Loucy (cell line): ENCODE data around the gene LYZ.

ENCODE experiments used
- H2AFZ ChIP-seq: fragments of 200-600 bp; sonication (generic); 2 replicates; pipeline ENCODE4 v1.6.0; 2016; ENCODE audit warnings: antibody characterized with exemption, mild to moderate bottlenecking, low read length, moderate library complexity
- H3F3A ChIP-seq: fragments of 200-600 bp; 2 replicates; pipeline ENCODE4 v1.6.0; 2016; ENCODE audit warnings: antibody characterized with exemption, low read depth, mild to moderate bottlenecking
- H3K27me3 ChIP-seq: fragments of 200-600 bp; sonication (generic); 2 replicates; pipeline ENCODE4 v1.6.1; 2014; ENCODE audit warnings: low read length, mild to moderate bottlenecking; ENCODE audit not compliant: insufficient read depth, poor library complexity, severe bottlenecking
- H3K36me3 ChIP-seq: fragments of 200-600 bp; sonication (generic); 2 replicates; pipeline ENCODE4 v1.6.1; 2016; ENCODE audit warnings: low read length; ENCODE audit not compliant: insufficient read depth
- H3K4me1 ChIP-seq: fragments of 200-600 bp; sonication (generic); 2 replicates; pipeline ENCODE4 v1.5.1; 2014; ENCODE audit warnings: low read length, mild to moderate bottlenecking; ENCODE audit not compliant: insufficient read depth, poor library complexity, severe bottlenecking
- H3K4me2 ChIP-seq: fragments of 200-600 bp; sonication (generic); 2 replicates; pipeline ENCODE4 v1.6.0; 2014; ENCODE audit warnings: antibody characterized with exemption, low read length, low read depth, mild to moderate bottlenecking; ENCODE audit not compliant: poor library complexity, severe bottlenecking
- H3K4me3 ChIP-seq: fragments of 200-600 bp; sonication (generic); 2 replicates; pipeline ENCODE4 v1.5.1; 2014; ENCODE audit warnings: low read length, mild to moderate bottlenecking, mixed read lengths; ENCODE audit not compliant: poor library complexity, severe bottlenecking
- H3K79me2 ChIP-seq: fragments of 200-600 bp; sonication (generic); 2 replicates; pipeline ENCODE4 v1.6.1; 2014; ENCODE audit warnings: low read length; ENCODE audit not compliant: insufficient read depth
- H3K9ac ChIP-seq: fragments of 200-600 bp; sonication (generic); 2 replicates; pipeline ENCODE4 v1.6.0; 2014; ENCODE audit warnings: mild to moderate bottlenecking, low read depth, low read length, moderate library complexity; ENCODE audit not compliant: poor library complexity, severe bottlenecking
- H3K9me2 ChIP-seq: fragments of 200-600 bp; sonication (generic); replicated peaks from 2 replicates; pipeline ENCODE4 v1.6.1; 2016; ENCODE audit warnings: low read depth, low read length, mixed read lengths
- H3K9me3 ChIP-seq: fragments of 200-600 bp; sonication (generic); 2 replicates; pipeline ENCODE4 v1.6.1; 2014; ENCODE audit warnings: mild to moderate bottlenecking, antibody characterized with exemption, low read length, low read depth; ENCODE audit not compliant: insufficient read depth
- H4K20me1 ChIP-seq: fragments of 200-600 bp; sonication (generic); 2 replicates; pipeline ENCODE4 v1.6.0; 2014; ENCODE audit warnings: antibody characterized with exemption, low read length, mild to moderate bottlenecking; ENCODE audit not compliant: insufficient read depth, poor library complexity, severe bottlenecking
- CTCF ChIP-seq: fragments of 200-600 bp; sonication (generic); conservative IDR thresholded peaks from 2 replicates; pipeline ENCODE4 v1.5.1; 2014; ENCODE audit warnings: mild to moderate bottlenecking, antibody characterized with exemption, low read length
- EZH2phosphoT487 ChIP-seq: fragments of 200-600 bp; IDR thresholded peaks from 2 replicates; pipeline ENCODE4 v1.6.1; 2018; ENCODE audit warnings: antibody characterized with exemption, mild to moderate bottlenecking, moderate library complexity, borderline replicate concordance

The LYZ gene

GRCh38 chr12:69339999-69340398 lies 8.2 kb upstream of the LYZ start:
- Histone ChIP-seq H3K36me3 (no peaks in the 10 kb centered on the region), H3K4me1 (no peaks in the 10 kb centered on the region), H2AFZ (no peak overlapping the region), H4K20me1 (no peaks in the 10 kb centered on the region), H3K4me3 (no peak overlapping the region), H3K9ac (no peak overlapping the region), H3F3A (no peaks in the 10 kb centered on the region), H3K27me3 (no peaks in the 10 kb centered on the region), H3K79me2 (no peaks in the 10 kb centered on the region), H3K4me2 (no peak overlapping the region), H3K9me3 (no peaks in the 10 kb centered on the region), H3K9me2 (no peaks in the 10 kb centered on the region)
- no peak for TF ChIP-seq EZH2phosphoT487
- no peak for TF ChIP-seq CTCF

GRCh38 chr12:69341328-69341727 lies 6.9 kb upstream of the LYZ start:
- no peaks in the 10 kb centered on the region for H3K79me2 ChIP-seq
- no peaks in the 10 kb centered on the region for H3K9me2 ChIP-seq
- H3K27me3 ChIP-seq: no peaks in the 10 kb centered on the region
- H4K20me1 ChIP-seq: no peaks in the 10 kb centered on the region
- no peak overlapping the region for H3K9ac ChIP-seq
- no peak for TF ChIP-seq EZH2phosphoT487
- TF ChIP-seq CTCF: no peak
- no peaks in the 10 kb centered on the region for H3K4me1 ChIP-seq
- no peak overlapping the region for H3K4me2 ChIP-seq
- no peak overlapping the region for H3K4me3 ChIP-seq
- H3K9me3 ChIP-seq: no peaks in the 10 kb centered on the region
- no peaks in the 10 kb centered on the region for H3F3A ChIP-seq
- H2AFZ ChIP-seq: no peak overlapping the region
- H3K36me3 ChIP-seq: no peaks in the 10 kb centered on the region

- no peak for TF ChIP-seq EZH2phosphoT487
- no peak for TF ChIP-seq CTCF
- Histone ChIP-seq H2AFZ (no peak overlapping the region), H3K4me1 (no peaks in the 10 kb centered on the region)
These were observed 5.8 kb upstream of the LYZ start for GRCh38 chr12:69342421-69342820.

More at GRCh38 chr12:69342421-69342820, 5.8 kb upstream of the LYZ start:
- no peak overlapping the region for H3K4me2 ChIP-seq
- no peaks in the 10 kb centered on the region for H3K79me2 ChIP-seq
- H3K36me3 ChIP-seq: no peaks in the 10 kb centered on the region
- no peaks in the 10 kb centered on the region for H3F3A ChIP-seq
- no peaks in the 10 kb centered on the region for H3K9me3 ChIP-seq
- H3K9ac ChIP-seq: no peak overlapping the region
- H3K9me2 ChIP-seq: no peaks in the 10 kb centered on the region
- no peaks in the 10 kb centered on the region for H3K27me3 ChIP-seq
- H3K4me3 ChIP-seq: no peak overlapping the region
- no peaks in the 10 kb centered on the region for H4K20me1 ChIP-seq
